Measurements from ENCODE around the gene E2F7. TPM values are rescaled to one million over a fixed set of nuclear protein-coding genes. Genes with fewer than 3 reads are reported as not detected.

E2F7 gene
- total RNA-seq, 1 experiment from 2014 or later = 28.4 TPM

GRCh38 chr12:76980196-76980595 is 85.2 kb downstream of the E2F7 start (continued):
- TF ChIP-seq NR3C1 (CRISPR knock-in tag; conservative IDR thresholded peaks at IDR 0.05; ENCODE audit: low read depth) (no peak), KAT7 (CRISPR knock-in tag; IDR thresholded peaks at IDR 0.05; ENCODE audit: borderline replicate concordance) (no peak)

GRCh38 chr12:76976777-76977382 is 88.5 kb downstream of the E2F7 start:
- Mint-ChIP-seq H3K9me3 (peaks cover 12% of the 10 kb centered on the region), H3K27ac (no peak overlapping the region), H3K4me3 (no peak overlapping the region), H3K27me3 (ENCODE audit: low read depth) (no peaks in the 10 kb centered on the region), H3K36me3 (peaks cover 2% of the 10 kb centered on the region), H3K4me1 (peaks cover 25% of the 10 kb centered on the region)
- ATAC-seq (no peak), DNase-seq (ENCODE audit: low spot score) (no peak)
- CTCF ChIA-PET = interaction anchor here (1.5 kb wide), 1 partner anchor 34 kb away, joined by 4 read pairs; no protein-coding TSS in a partner anchor
- POLR2A ChIA-PET = no interaction called here
- TF ChIP-seq ATF6 (CRISPR knock-in tag; IDR thresholded peaks at IDR 0.05) = no peak
- no peak for TF ChIP-seq ZNF512 (CRISPR knock-in tag; IDR thresholded peaks at IDR 0.05; ENCODE audit: borderline replicate concordance)
- no peak for TF ChIP-seq SOX15 (CRISPR knock-in tag; IDR thresholded peaks at IDR 0.05)
- TF ChIP-seq FOXJ3 (CRISPR knock-in tag; IDR thresholded peaks at IDR 0.05; ENCODE audit: borderline replicate concordance) = no peak
- TF ChIP-seq ZNF263 (CRISPR knock-in tag; IDR thresholded peaks at IDR 0.05; ENCODE audit: low read depth) = no peak
- no peak for TF ChIP-seq ATF1 (CRISPR knock-in tag; IDR thresholded peaks at IDR 0.05)
- no peak for TF ChIP-seq EMX1 (CRISPR knock-in tag; IDR thresholded peaks at IDR 0.05)
- TF ChIP-seq PRRX2 (CRISPR knock-in tag; IDR thresholded peaks at IDR 0.05) = no peak
- no peak for TF ChIP-seq TEAD4 (CRISPR knock-in tag; IDR thresholded peaks at IDR 0.05)
- no peak for TF ChIP-seq SMAD4 (CRISPR knock-in tag; IDR thresholded peaks at IDR 0.05)
- no peak for TF ChIP-seq FOXP1 (CRISPR knock-in tag; IDR thresholded peaks at IDR 0.05; ENCODE audit: borderline replicate concordance)
- no peak for TF ChIP-seq ZBTB21 (CRISPR knock-in tag; IDR thresholded peaks at IDR 0.05; ENCODE audit: borderline replicate concordance)

Other genes starting within 250 kb of the E2F7 start
- gene CSRP2, start 186.6 kb downstream of the E2F7 start, total RNA-seq (2021) = 157 to 179 TPM (median 176 TPM) in 3 replicates